GM23248 (cell line): Measurements from ENCODE around the gene SCYGR8. TPM values are rescaled to one million over a fixed set of nuclear protein-coding genes. Genes with fewer than 3 reads are reported as not detected.

Source experiments
- DNase-seq: peaks from one replicate; pipeline ENCODE4 v3.0.0-alpha.2; 2015
- H2AFZ ChIP-seq: fragments of 200-600 bp; sonication (generic); 2 replicates; pipeline ENCODE4 v1.6.1; 2016; ENCODE audit warnings: antibody characterized with exemption
- H3F3A ChIP-seq: fragments of 200-600 bp; sonication (generic); 2 replicates; pipeline ENCODE4 v1.6.1; 2016; ENCODE audit warnings: mild to moderate bottlenecking, antibody characterized with exemption, mixed run types; ENCODE audit not compliant: insufficient read depth
- H3K27ac ChIP-seq: fragments of 200-600 bp; sonication (generic); 2 replicates; pipeline ENCODE4 v1.5.1; 2016; ENCODE audit warnings: mild to moderate bottlenecking
- H3K27me3 ChIP-seq: fragments of 200-600 bp; sonication (generic); replicated peaks from 2 replicates; pipeline ENCODE4 v1.6.1; 2016; ENCODE audit warnings: mild to moderate bottlenecking; ENCODE audit not compliant: insufficient read depth
- H3K36me3 ChIP-seq: fragments of 200-600 bp; sonication (generic); 2 replicates; pipeline ENCODE4 v1.6.1; 2016; ENCODE audit warnings: low read depth, mild to moderate bottlenecking
- H3K4me1 ChIP-seq: fragments of 200-600 bp; sonication (generic); 2 replicates; pipeline ENCODE4 v1.6.1; 2016; ENCODE audit warnings: mild to moderate bottlenecking; ENCODE audit not compliant: insufficient read depth
- H3K4me2 ChIP-seq: fragments of 200-600 bp; sonication (generic); one replicate; pipeline ENCODE4 v1.6.1; 2016; ENCODE audit warnings: mild to moderate bottlenecking; ENCODE audit not compliant: unreplicated experiment
- H3K4me3 ChIP-seq: fragments of 200-600 bp; sonication (generic); 2 replicates; pipeline ENCODE4 v1.5.1; 2016; ENCODE audit warnings: mild to moderate bottlenecking
- H3K79me2 ChIP-seq: fragments of 200-600 bp; sonication (generic); 2 replicates; pipeline ENCODE4 v1.6.1; 2016; ENCODE audit warnings: mild to moderate bottlenecking; ENCODE audit not compliant: insufficient read depth
- H3K9ac ChIP-seq: fragments of 200-600 bp; sonication (generic); 2 replicates; pipeline ENCODE4 v1.6.1; 2016; ENCODE audit warnings: mild to moderate bottlenecking
- H3K9me2 ChIP-seq: fragments of 200-600 bp; sonication (generic); 2 replicates; pipeline ENCODE4 v1.6.1; 2016; ENCODE audit warnings: mixed run types, mild to moderate bottlenecking, moderate library complexity; ENCODE audit not compliant: insufficient read depth
- H3K9me3 ChIP-seq: fragments of 200-600 bp; sonication (generic); one replicate; pipeline ENCODE4 v1.6.1; 2017; ENCODE audit warnings: low read depth
- H4K20me1 ChIP-seq: fragments of 200-600 bp; sonication (generic); 2 replicates; pipeline ENCODE4 v1.6.0; 2016; ENCODE audit not compliant: insufficient read depth
- EZH2 ChIP-seq: fragments of 200-600 bp; sonication (generic); IDR thresholded peaks from 2 replicates; pipeline ENCODE4 v1.6.1; 2018; ENCODE audit warnings: antibody characterized with exemption, mild to moderate bottlenecking; ENCODE audit not compliant: insufficient read depth, poor library complexity, severe bottlenecking
- EZH2phosphoT487 ChIP-seq: fragments of 200-600 bp; sonication (generic); IDR thresholded peaks from 2 replicates; pipeline ENCODE4 v1.6.1; 2018; ENCODE audit warnings: antibody characterized with exemption, moderate library complexity, mild to moderate bottlenecking, low read depth; ENCODE audit not compliant: insufficient read depth
- WGBS, 2 experiments: methylation state at CpG; one replicate each; pipeline ENCODE4 v1.1.6; 2015 to 2017; ENCODE audit warnings: low lambda C conversion rate in 2 of 2, low coverage in 1 of 2; ENCODE audit errors: missing lambda C conversion rate in 2 of 2; 5-methylcytosine and 5-hydroxymethylcytosine counted together
- in situ Hi-C: fragments of 300-500 bp; cut with MboI; formaldehyde crosslinking; loops from 2 replicates; pipeline ENCODE4 v1.15.0; 2020
- polyA plus RNA-seq: library from polyadenylated mRNA; unstranded; fragments of >200 nt; fragmentation: Nextera tagmentation; extraction: Ambion mirVana; gene quantifications from 2 replicates; pipeline ENCODE4 v1.2.1, GENCODE V29; 2016
- small RNA-seq: library from RNA; depleted of rRNA; stranded (forward); fragments of <200 nt; gene quantifications from one replicate; pipeline ENCODE3, GENCODE V24; 2014; ENCODE audit warnings: low read depth, low replicate concordance
- total RNA-seq: library from RNA; depleted of rRNA; stranded (reverse); fragments of >200 nt; shearing (Covaris generic); gene quantifications from 2 replicates; pipeline ENCODE4 v1.2.3, GENCODE V29; 2014; rRNA removed

SCYGR8 gene
- total and polyA plus RNA-seq, 2 experiments from 2014 or later = not detected

DNA sequence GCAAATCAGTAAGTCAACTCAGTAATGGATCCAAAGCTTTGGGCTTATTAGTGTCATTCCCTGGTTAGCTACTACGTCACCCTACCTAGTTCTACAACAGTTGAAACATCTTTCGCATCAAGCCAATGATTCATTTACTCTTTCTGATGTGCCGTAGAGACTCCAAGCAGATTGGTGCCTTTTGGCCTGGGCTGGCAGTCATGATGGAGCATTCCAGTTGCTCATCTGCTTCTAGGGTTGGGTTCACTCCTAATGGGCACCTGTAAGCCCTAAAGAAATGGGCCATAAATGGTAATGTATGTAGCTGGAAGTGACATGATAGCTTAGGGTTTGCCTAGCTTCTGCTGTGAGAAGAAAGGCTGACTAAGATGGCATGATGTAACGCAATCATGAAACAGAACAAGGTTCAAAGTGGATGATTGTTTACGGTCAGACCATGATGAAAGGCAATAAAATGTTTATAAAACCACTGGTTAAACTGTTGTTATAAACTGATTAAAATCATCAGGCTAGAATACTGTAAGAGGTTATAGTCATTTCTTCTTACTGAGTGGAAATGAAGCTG lies 47.5 kb downstream of the SCYGR8 start:
- no peak overlapping the region for H3K27ac ChIP-seq
- no peaks in the 10 kb centered on the region for H3K79me2 ChIP-seq
- no peak overlapping the region for H3K4me3 ChIP-seq
- H3K4me1 ChIP-seq = 0 out of 2 replicates have a peak, but pooled peaks cover 4% of the 10 kb centered on the region
- TF ChIP-seq EZH2 (no peak), EZH2phosphoT487 (no peak)
- no peaks in the 10 kb centered on the region for H4K20me1 ChIP-seq
- no peaks in the 10 kb centered on the region for H3K27me3 ChIP-seq
- WGBS, 2 experiments = 72 to 76% methylated on average over 5 of the region's 5 CpGs
- H3K9ac ChIP-seq = no peak overlapping the region
- in situ Hi-C loops = no loop called here
- H3K9me2 ChIP-seq = no peaks in the 10 kb centered on the region
- no peak overlapping the region for H2AFZ ChIP-seq
- no peak for DNase-seq
- H3K36me3 ChIP-seq = no peaks in the 10 kb centered on the region
- no peaks in the 10 kb centered on the region for H3F3A ChIP-seq
- H3K4me2 ChIP-seq = no peak overlapping the region
- no peaks in the 10 kb centered on the region for H3K9me3 ChIP-seq

Small RNAs within 50 kb of the gene (small RNA-seq; reads per million reads assigned to genes)
- gene RNA5SP121 (not detected), gene SNRPGP8 (not detected)

Other genes with a start within 250 kb of the SCYGR8 start
- gene SCYGR2, start 147.0 kb upstream of the SCYGR8 start, total RNA-seq = not detected in 2 replicates
- not detected in 2 replicates for gene SCYGR2, start 147.0 kb upstream of the SCYGR8 start, polyA plus RNA-seq
- not detected in 2 replicates for gene SCYGR3, start 131.1 kb upstream of the SCYGR8 start, total RNA-seq
- not detected in 2 replicates for gene SCYGR3, start 131.1 kb upstream of the SCYGR8 start, polyA plus RNA-seq
- gene SCYGR4, start 128.4 kb upstream of the SCYGR8 start, total RNA-seq = not detected in 2 replicates
- not detected in 2 replicates for gene SCYGR4, start 128.4 kb upstream of the SCYGR8 start, polyA plus RNA-seq
- gene SCYGR5, start 79.1 kb upstream of the SCYGR8 start, total RNA-seq = not detected in 2 replicates
- gene SCYGR5, start 79.1 kb upstream of the SCYGR8 start, polyA plus RNA-seq = not detected in 2 replicates
- 0.65 and 0.89 TPM in 2 replicates for gene SLC19A3, start 27.9 kb upstream of the SCYGR8 start, total RNA-seq
- 0.10 and 0.71 TPM in 2 replicates for gene SLC19A3, start 27.9 kb upstream of the SCYGR8 start, polyA plus RNA-seq
- not detected in 2 replicates for gene SCYGR6, start 21.1 kb upstream of the SCYGR8 start, total RNA-seq
- gene SCYGR6, start 21.1 kb upstream of the SCYGR8 start, polyA plus RNA-seq = not detected in 2 replicates
- not detected in 2 replicates for gene SCYGR7, start 17.6 kb upstream of the SCYGR8 start, total RNA-seq
- gene SCYGR7, start 17.6 kb upstream of the SCYGR8 start, polyA plus RNA-seq = not detected in 2 replicates
- gene CCL20, start 67.9 kb downstream of the SCYGR8 start, total RNA-seq = not detected in 2 replicates
- not detected in 2 replicates for gene CCL20, start 67.9 kb downstream of the SCYGR8 start, polyA plus RNA-seq
- under 0.01 and 2.1 TPM in 2 replicates for gene DAW1, start 125.7 kb downstream of the SCYGR8 start, total RNA-seq
- gene DAW1, start 125.7 kb downstream of the SCYGR8 start, polyA plus RNA-seq = 0.81 and 1.1 TPM in 2 replicates